D721Med (cell line): ENCODE results near the gene NKD2.

Experiments
- DNase-seq: peaks from one replicate; pipeline ENCODE4 v3.0.0; 2011; ENCODE audit warnings: low spot score; ENCODE audit not compliant: insufficient read length
- FAIRE-seq: peaks from 2 replicates; lab custom pipeline; 2011; peaks lifted over from hg19 to GRCh38; lab: Jason Lieb, UNC
- TF ChIP-seq, protein P1 (sequence below): IDR thresholded peaks from 2 replicates; pipeline ENCODE4 v1.5.1; 2012; ENCODE audit warnings: mild to moderate bottlenecking, control low read depth; ENCODE audit not compliant: insufficient read depth; ENCODE audit errors: missing control alignments

The NKD2 gene

DNA sequence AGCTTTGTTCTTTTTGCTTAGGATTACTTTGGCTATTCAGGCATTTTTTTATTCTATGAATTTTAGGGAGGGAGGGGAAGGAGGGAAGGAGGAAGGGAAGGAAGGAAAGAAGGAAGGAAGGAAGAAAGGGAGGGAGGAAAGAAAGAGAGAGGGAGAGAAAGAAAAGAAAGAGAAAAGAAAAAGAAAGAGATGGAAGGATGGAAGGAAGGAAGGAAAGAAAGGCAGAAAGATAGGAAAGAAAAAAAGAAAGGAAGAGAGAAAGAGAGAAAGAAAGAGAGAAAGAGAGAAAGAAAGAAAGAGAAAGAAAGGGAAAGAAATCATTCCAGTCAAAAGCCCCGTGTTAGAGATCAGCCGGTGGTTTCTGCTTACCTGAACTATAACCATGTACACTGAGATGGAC is 20.8 kb upstream of the NKD2 start:
- DNase-seq, result no peak
- TF ChIP-seq, protein P1, sequence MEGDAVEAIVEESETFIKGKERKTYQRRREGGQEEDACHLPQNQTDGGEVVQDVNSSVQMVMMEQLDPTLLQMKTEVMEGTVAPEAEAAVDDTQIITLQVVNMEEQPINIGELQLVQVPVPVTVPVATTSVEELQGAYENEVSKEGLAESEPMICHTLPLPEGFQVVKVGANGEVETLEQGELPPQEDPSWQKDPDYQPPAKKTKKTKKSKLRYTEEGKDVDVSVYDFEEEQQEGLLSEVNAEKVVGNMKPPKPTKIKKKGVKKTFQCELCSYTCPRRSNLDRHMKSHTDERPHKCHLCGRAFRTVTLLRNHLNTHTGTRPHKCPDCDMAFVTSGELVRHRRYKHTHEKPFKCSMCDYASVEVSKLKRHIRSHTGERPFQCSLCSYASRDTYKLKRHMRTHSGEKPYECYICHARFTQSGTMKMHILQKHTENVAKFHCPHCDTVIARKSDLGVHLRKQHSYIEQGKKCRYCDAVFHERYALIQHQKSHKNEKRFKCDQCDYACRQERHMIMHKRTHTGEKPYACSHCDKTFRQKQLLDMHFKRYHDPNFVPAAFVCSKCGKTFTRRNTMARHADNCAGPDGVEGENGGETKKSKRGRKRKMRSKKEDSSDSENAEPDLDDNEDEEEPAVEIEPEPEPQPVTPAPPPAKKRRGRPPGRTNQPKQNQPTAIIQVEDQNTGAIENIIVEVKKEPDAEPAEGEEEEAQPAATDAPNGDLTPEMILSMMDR, result no peak
- no peak for FAIRE-seq

DNA sequence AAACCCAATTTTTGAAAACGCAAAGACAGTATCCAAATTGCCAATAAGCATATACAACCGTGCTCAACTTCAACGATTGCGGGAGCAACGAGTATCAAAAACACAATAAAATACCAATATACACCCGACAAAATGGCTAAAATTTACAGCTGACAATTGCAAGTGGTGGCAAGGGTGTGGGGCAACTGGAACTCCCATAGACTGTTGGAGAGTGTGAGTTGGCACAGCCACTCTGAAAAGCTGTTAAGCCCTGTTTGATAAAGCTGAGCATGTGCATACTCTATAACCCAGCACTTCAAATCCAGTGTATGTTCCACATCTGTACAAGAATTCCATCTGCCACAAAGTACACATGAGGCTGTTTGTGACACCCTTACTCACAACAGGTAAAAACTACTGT is 20.3 kb upstream of the NKD2 start:
- FAIRE-seq (no peak), DNase-seq (no peak)
- TF ChIP-seq, protein P1, result no peak

DNA sequence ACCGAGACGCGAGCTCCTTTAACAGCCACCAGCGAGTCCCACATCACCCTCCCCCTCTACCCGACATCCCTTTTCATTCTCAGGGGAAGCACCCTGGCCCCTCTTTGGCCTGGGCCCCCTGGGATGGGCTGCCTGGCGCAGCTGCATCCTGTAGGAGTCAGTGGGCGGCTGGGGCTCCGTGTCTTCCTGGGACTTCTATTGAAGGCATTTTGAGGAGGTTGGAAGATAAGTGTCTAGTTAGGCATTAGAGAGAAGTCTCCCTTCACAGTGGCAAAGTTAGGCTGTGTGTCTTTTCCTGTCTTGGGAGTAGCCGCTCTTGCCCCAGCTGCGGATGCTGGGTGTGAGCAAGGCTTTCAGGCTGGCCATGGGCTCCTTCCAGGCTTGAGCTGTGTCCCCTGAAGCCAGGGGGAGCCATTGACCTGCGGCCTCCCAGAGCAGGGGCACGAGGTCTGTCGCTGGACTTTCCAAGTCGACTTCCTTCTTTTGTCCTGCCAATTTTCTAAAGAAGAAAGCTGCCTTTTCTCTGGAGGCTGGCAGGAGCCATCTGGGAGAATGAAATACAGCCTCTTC is 18.6 kb upstream of the NKD2 start:
- TF ChIP-seq, protein P1, result no peak
- DNase-seq (no peak), FAIRE-seq (no peak)

DNA sequence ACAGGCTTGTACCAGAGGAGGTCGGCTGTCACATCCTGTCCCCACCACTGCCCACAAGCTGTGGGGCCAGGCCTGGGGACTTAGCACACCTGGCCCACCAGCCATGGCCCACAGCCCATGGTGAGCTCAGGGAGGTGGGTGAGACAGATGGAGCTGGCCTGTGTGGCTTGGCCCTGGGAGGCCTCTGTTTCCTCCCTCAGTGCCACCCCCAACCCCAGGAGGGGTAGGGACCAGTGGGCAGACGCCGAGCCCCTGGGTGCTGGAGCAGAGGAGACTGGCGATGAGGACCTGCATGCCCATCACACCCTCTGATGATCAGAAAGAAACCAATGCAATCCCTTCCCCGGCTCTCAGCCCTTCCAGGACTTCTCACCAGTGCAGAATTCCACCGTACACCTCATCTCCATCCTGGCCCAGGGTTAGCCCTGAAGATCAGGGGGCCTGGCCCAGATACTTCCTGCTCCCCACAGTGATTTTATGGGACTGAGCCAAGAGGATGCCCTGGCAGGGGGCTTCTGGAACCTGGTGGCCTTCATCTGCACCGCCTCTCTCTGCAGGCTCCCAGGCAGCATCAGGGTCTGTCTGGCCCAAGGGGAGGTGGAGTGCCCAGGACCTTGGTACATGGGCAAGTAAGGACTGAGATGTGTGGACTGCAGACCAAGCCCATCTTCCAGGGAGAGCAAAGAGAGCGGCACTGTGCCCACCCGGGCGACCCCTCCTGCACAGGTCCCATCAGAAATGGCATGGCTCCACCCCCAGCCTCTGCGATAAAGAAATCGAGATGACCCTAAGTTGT is 16.9 kb upstream of the NKD2 start:
- TF ChIP-seq, protein P1, result no peak
- DNase-seq (no peak), FAIRE-seq (no peak)

DNA sequence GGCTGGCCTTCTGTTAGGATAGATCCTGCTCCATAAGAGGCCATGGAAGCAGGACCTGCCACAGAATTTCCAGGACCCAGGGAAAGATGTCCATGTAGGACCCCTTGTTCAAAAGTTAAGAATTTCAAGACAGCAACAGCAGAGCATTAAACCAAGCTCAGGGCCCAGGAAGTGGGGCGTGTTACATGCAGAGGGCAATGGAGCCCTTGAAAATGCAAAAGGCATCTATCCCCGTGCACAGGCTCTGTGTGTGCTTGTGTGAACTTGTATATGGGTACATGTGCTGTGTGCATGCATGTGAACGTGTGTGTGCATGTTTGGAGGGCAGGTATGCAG is 14.4 kb upstream of the NKD2 start:
- DNase-seq, result no peak
- TF ChIP-seq, protein P1, result no peak
- no peak for FAIRE-seq

DNA sequence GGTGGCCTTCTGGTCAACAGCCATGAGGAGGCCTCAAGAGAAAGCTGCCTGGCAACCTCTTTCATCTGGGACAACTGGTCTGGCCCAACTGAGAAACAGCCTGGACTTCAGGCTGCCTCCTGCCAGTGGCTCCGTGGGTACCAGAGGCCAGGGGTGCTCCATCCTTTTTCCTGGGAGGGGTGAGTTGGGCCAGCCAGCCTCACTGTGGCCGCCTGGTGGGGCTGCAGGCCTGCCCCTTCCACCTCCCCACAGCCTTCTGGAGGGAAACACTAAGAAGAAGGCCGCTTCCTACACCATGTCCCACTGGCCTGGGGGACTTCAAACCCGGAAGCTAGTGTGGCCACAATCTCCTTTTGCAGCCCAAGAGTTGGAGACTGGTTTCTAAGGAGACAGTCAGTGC is 13.8 kb upstream of the NKD2 start:
- DNase-seq, result no peak
- TF ChIP-seq, protein P1, result no peak
- no peak for FAIRE-seq

DNA sequence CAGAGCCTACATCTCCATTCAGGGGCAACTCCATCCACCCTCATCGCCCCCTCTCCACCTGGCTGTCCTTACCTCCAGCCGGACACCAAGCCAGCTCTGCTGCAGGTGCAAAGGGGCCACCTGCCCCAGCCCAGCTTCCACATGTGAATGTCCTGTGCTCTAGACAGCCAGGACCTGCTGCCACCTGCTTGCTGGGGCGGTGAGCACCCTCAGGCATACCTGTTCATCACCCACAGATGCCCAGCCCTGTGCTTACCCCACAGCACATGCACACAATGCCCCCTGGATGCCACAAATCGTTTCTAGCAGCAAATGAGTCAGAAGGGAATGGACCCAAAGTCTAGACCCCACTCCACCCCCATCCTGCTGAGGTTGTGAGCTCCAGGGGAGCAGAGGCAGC is 13.3 kb upstream of the NKD2 start:
- no peak for FAIRE-seq
- TF ChIP-seq, protein P1, result no peak
- no peak for DNase-seq
